NCI-H69 (cell line): Measurements from ENCODE around the gene ACSF3.
"Not testable (repeated sequence)": the region's sequence is repeated elsewhere in the genome, so short reads cannot be mapped to it uniquely, and the experiment has no call there.

Experiments
- DNase-seq: peaks from one replicate; lab custom pipeline; 2025; lab: John Stamatoyannopoulos, UW

Gene ACSF3

GRCh38 chr16:89073346-89074071 lies 20.1 kb upstream of the ACSF3 start:
- DNase-seq, result no peak

GRCh38 chr16:89074072-89074674 lies 19.5 kb upstream of the ACSF3 start:
- not testable (repeated sequence) for DNase-seq

GRCh38 chr16:89074803-89075688 lies 18.6 kb upstream of the ACSF3 start:
- DNase-seq, result no peak

GRCh38 chr16:89076159-89076558 lies 17.5 kb upstream of the ACSF3 start:
- no peak for DNase-seq

GRCh38 chr16:89077076-89077475 lies 16.6 kb upstream of the ACSF3 start:
- DNase-seq, result no peak

- no peak for DNase-seq
Observed at GRCh38 chr16:89078172-89078571, 15.5 kb upstream of the ACSF3 start.

GRCh38 chr16:89079434-89079980 lies 14.1 kb upstream of the ACSF3 start:
- no peak for DNase-seq

- no peak for DNase-seq
Observed at GRCh38 chr16:89080196-89080853, 13.3 kb upstream of the ACSF3 start.

GRCh38 chr16:89081556-89081955 lies 12.1 kb upstream of the ACSF3 start:
- no peak for DNase-seq

GRCh38 chr16:89084411-89084810 lies 9.2 kb upstream of the ACSF3 start:
- DNase-seq, result peak; percentile 10

- no peak for DNase-seq
Observed at GRCh38 chr16:89084814-89085612, 8.6 kb upstream of the ACSF3 start.

- DNase-seq, result no peak
Observed at GRCh38 chr16:89085755-89086154, 7.9 kb upstream of the ACSF3 start.

- DNase-seq, result no peak
Observed at GRCh38 chr16:89087922-89088497, 5.6 kb upstream of the ACSF3 start.

- no peak for DNase-seq
Observed at GRCh38 chr16:89089120-89089519, 4.5 kb upstream of the ACSF3 start.

- DNase-seq, result peak; percentile 57
Observed at GRCh38 chr16:89090182-89090630, 3.4 kb upstream of the ACSF3 start.

GRCh38 chr16:89090669-89091426 lies 2.8 kb upstream of the ACSF3 start:
- no peak for DNase-seq

GRCh38 chr16:89092013-89092412 lies 1.6 kb upstream of the ACSF3 start:
- no peak for DNase-seq

- not testable (repeated sequence) for DNase-seq
Observed at GRCh38 chr16:89093252-89093601, 425 bp upstream of the ACSF3 start.

GRCh38 chr16:89094252-89094879 lies 714 bp downstream of the ACSF3 start:
- peak; percentile 32 for DNase-seq

- no peak for DNase-seq
Observed at GRCh38 chr16:89094880-89095258, 1.2 kb downstream of the ACSF3 start.
